Uterus (tissue), 2 donors: ENCODE data around the gene SORD.

ENCODE experiments used
- POLR2A ChIP-seq, 2 donors: fragments of 450-650 bp; IDR thresholded peaks; one replicate each; pipeline ENCODE4 v1.6.1; 2016; ENCODE audit warnings: antibody characterized with exemption in 2 of 2, mild to moderate bottlenecking in 1 of 2, moderate library complexity in 1 of 2
- TF ChIP-seq, protein P1 (sequence below), 4 experiments: fragments of 200-600 bp in 2 of 4; fragments of 450-650 bp in 2 of 4; sonication (generic) in 2 of 4; IDR thresholded peaks; one replicate each; pipeline ENCODE4 v1.5.1; 2016 to 2019; ENCODE audit warnings: antibody characterized with exemption in 4 of 4, mild to moderate bottlenecking in 2 of 4, moderate library complexity in 1 of 4

DNA sequence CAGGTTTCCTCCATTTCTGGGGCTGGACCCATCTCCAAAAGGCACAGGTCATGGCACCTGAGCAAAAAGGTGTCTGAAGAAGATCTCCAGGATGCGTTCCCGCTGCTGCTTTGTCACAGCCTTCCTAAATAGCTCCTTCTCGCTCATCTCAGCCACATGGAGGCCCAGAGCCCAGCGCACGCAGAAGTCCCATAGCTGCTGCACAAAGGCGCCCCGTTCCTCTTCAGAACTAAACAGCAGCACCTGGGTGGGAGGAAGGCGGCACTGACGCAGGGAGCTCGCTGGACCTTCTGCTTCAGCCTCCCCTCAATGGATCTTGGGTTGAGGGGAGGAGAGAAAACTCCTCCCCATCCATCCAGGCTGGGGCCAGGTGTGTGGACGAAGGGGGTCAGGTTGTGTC, 82.6 kb downstream of the SORD start:
- no peak for TF ChIP-seq POLR2A (IDR thresholded peaks at IDR 0.05)
- TF ChIP-seq, protein P1, sequence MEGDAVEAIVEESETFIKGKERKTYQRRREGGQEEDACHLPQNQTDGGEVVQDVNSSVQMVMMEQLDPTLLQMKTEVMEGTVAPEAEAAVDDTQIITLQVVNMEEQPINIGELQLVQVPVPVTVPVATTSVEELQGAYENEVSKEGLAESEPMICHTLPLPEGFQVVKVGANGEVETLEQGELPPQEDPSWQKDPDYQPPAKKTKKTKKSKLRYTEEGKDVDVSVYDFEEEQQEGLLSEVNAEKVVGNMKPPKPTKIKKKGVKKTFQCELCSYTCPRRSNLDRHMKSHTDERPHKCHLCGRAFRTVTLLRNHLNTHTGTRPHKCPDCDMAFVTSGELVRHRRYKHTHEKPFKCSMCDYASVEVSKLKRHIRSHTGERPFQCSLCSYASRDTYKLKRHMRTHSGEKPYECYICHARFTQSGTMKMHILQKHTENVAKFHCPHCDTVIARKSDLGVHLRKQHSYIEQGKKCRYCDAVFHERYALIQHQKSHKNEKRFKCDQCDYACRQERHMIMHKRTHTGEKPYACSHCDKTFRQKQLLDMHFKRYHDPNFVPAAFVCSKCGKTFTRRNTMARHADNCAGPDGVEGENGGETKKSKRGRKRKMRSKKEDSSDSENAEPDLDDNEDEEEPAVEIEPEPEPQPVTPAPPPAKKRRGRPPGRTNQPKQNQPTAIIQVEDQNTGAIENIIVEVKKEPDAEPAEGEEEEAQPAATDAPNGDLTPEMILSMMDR (IDR thresholded peaks at IDR 0.05): no peak
